ENCODE results near the gene CCDC102A.

DNA sequence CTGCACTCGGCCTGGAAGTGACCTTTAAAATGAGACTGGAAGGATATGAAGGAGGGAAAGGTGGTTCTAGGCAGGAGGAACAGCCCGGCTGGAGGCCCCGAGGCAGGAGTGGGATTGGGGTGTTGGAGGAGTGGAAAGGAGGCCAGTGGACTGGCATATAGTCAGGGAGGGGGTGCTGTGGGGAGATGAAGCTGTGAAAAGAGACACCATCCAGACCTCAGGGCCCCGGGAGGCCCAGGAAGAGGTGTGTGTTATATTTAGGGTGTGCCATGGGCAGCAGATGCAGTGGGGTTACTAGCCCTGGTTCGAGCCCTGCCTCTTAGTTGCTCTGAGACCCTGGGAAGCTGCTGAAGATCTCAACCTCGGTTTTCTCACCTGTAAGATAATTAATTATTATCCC is 31.2 kb downstream of the CCDC102A start:
- TF ChIP-seq SP2 (tag by site-specific recombination; IDR thresholded peaks at IDR 0.05) (no peak), ZNF24 (tag by site-specific recombination; IDR thresholded peaks at IDR 0.05) (no peak), ZSCAN5A (tag by site-specific recombination; IDR thresholded peaks at IDR 0.05) (no peak), YY1 (tag by site-specific recombination; IDR thresholded peaks at IDR 0.05) (no peak), ZNF558 (tag by site-specific recombination; IDR thresholded peaks at IDR 0.05) (no peak), ZNF785 (tag by site-specific recombination; IDR thresholded peaks at IDR 0.05) (no peak), CTCF (tag by site-specific recombination; IDR thresholded peaks at IDR 0.05) (no peak), ZNF830 (tag by site-specific recombination; IDR thresholded peaks at IDR 0.05; ENCODE audit: low read depth) (no peak)
- TF ChIP-seq, protein P1, sequence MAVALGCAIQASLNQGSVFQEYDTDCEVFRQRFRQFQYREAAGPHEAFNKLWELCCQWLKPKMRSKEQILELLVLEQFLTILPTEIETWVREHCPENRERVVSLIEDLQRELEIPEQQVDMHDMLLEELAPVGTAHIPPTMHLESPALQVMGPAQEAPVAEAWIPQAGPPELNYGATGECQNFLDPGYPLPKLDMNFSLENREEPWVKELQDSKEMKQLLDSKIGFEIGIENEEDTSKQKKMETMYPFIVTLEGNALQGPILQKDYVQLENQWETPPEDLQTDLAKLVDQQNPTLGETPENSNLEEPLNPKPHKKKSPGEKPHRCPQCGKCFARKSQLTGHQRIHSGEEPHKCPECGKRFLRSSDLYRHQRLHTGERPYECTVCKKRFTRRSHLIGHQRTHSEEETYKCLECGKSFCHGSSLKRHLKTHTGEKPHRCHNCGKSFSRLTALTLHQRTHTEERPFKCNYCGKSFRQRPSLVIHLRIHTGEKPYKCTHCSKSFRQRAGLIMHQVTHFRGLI (tag by site-specific recombination; IDR thresholded peaks at IDR 0.05), result no peak

All from HEK293 (cell line).